HepG2 (cell line): ENCODE results near the gene LDLR. TPM values are rescaled to one million over a fixed set of nuclear protein-coding genes. Genes with fewer than 3 reads are reported as not detected.

Source experiments
- ATAC-seq: fragments of 200-7000 bp; cut with Tn5 transposase; 3 replicates; pipeline ENCODE4 v1.9.1; 2020; ENCODE audit warnings: mild to moderate bottlenecking, moderate library complexity
- BruUV-seq: library from RNA; stranded (reverse); fragments of 400-500 nt; replicated peaks from 2 replicates; lab custom pipeline; 2021; lab: Mats Ljungman, UMichigan
- CTCF ChIA-PET: fragments of 300-600 bp; formaldehyde crosslinking; extraction: SDS; loops from one replicate; lab custom pipeline; 2021; ENCODE audit warnings: low total read pairs, inconsistent platforms, low intra/inter-chr PET ratio; lab: Yijun Ruan, JAX
- POLR2A ChIA-PET: fragments of 350-600 bp; sonication (Branson Sonifier 250); formaldehyde crosslinking; loops from one replicate; lab custom pipeline; 2020; ENCODE audit warnings: antibody characterized with exemption, inconsistent platforms; lab: Yijun Ruan, JAX
- DNase-seq: peaks from one replicate; pipeline ENCODE4 v3.0.0-alpha.2; 2015; ENCODE audit warnings: low spot score
- FAIRE-seq: peaks from 3 replicates; lab custom pipeline; 2011; peaks lifted over from hg19 to GRCh38; lab: Jason Lieb, UNC
- H2AFZ ChIP-seq: one replicate; pipeline ENCODE4 v1.6.1; 2011; ENCODE audit warnings: low read length, inconsistent platforms
- H3K27ac ChIP-seq: fragments of 300-600 bp; 3 replicates; pipeline ENCODE4 v1.8.0; 2011; ENCODE audit warnings: mixed run types, mild to moderate bottlenecking, mixed read lengths, low read length, inconsistent platforms; ENCODE audit not compliant: insufficient read depth; ENCODE audit errors: extremely low read length
- H3K27me3 ChIP-seq, 2 experiments: fragments of 200-600 bp in 1 of 2; 2 replicates in 1 of 2; 3 replicates in 1 of 2; pipeline versions ENCODE4 v1.6.0 to v1.8.0; 2011; ENCODE audit warnings: low read length in 2 of 2, mild to moderate bottlenecking in 2 of 2, moderate library complexity in 2 of 2, inconsistent platforms in 1 of 2; ENCODE audit not compliant: insufficient read depth in 2 of 2, control insufficient read depth in 1 of 2
- H3K36me3 ChIP-seq, 2 experiments: fragments of 200-600 bp in 1 of 2; replicated peaks in 1 of 2; 2 replicates in 1 of 2; 3 replicates in 1 of 2; pipeline versions ENCODE4 v1.5.1 to v1.8.0; 2011; ENCODE audit warnings: low read length in 2 of 2, inconsistent platforms in 1 of 2; ENCODE audit not compliant: insufficient read depth in 2 of 2, control insufficient read depth in 1 of 2
- H3K4me1 ChIP-seq: 2 replicates; pipeline ENCODE4 v1.5.1; 2012; ENCODE audit warnings: low read length, inconsistent platforms; ENCODE audit not compliant: insufficient read depth
- H3K4me2 ChIP-seq: 2 replicates; pipeline ENCODE4 v1.6.0; 2011; ENCODE audit warnings: low read depth, low read length, inconsistent platforms
- H3K4me3 ChIP-seq, 3 experiments: fragments of 200-600 bp in 1 of 3; sonication (generic), shearing (Covaris generic) in 1 of 3; replicated peaks in 1 of 3; 2 replicates each; pipeline ENCODE4 v1.5.1; 2011 to 2016; ENCODE audit warnings: low read length in 3 of 3, inconsistent platforms in 2 of 3, low read depth in 2 of 3, mild to moderate bottlenecking in 2 of 3, control low read depth in 1 of 3, mixed read lengths in 1 of 3; ENCODE audit not compliant: insufficient read depth in 1 of 3
- H3K79me2 ChIP-seq: one replicate; pipeline ENCODE4 v1.6.1; 2011; ENCODE audit warnings: low read length, inconsistent platforms; ENCODE audit not compliant: insufficient read depth
- H3K9ac ChIP-seq: 2 replicates; pipeline ENCODE4 v1.6.0; 2011; ENCODE audit warnings: mild to moderate bottlenecking, low read depth, low read length, inconsistent platforms; ENCODE audit not compliant: insufficient read depth
- H3K9me3 ChIP-seq: 2 replicates; pipeline ENCODE4 v1.5.1; 2012; ENCODE audit warnings: mild to moderate bottlenecking, low read length
- H4K20me1 ChIP-seq: 2 replicates; pipeline ENCODE4 v1.6.0; 2011; ENCODE audit warnings: inconsistent platforms, mild to moderate bottlenecking, low read length, moderate library complexity; ENCODE audit not compliant: insufficient read depth
- AKNA ChIP-seq: sonication (generic); formaldehyde crosslinking; IDR thresholded peaks from 2 replicates; pipeline ENCODE4 v1.4.0; 2020; ENCODE audit warnings: missing genetic modification reagents, borderline replicate concordance
- ARNT2 ChIP-seq: sonication (generic); formaldehyde crosslinking; IDR thresholded peaks from 2 replicates; pipeline ENCODE4 v1.8.0; 2022; ENCODE audit warnings: mild to moderate bottlenecking, low read depth, missing genetic modification reagents, moderate library complexity
- JUN ChIP-seq: sonication (generic); formaldehyde crosslinking; IDR thresholded peaks from 2 replicates; pipeline ENCODE4 v1.4.0; 2020; ENCODE audit warnings: mild to moderate bottlenecking, missing genetic modification reagents
- MAZ ChIP-seq, 2 experiments: sonication (generic) in 1 of 2; formaldehyde crosslinking in 1 of 2; IDR thresholded peaks; 2 replicates each; pipeline versions ENCODE4 v1.5.0 to v1.6.1; 2012 to 2020; ENCODE audit warnings: low read depth in 2 of 2, mild to moderate bottlenecking in 2 of 2, borderline replicate concordance in 1 of 2, improper control_type of control experiment in 1 of 2, low read length in 1 of 2, missing genetic modification reagents in 1 of 2, moderate library complexity in 1 of 2
- POLR2AphosphoS2 ChIP-seq: IDR thresholded peaks from 2 replicates; pipeline ENCODE4 v1.6.1; 2011; ENCODE audit warnings: low read depth, low read length, improper control_type of control experiment
- RBFOX2 ChIP-seq: fragments of 200-400 bp; formaldehyde crosslinking; IDR thresholded peaks from 2 replicates; pipeline ENCODE4 v1.6.1; 2017; ENCODE audit warnings: low read depth, mild to moderate bottlenecking, low read length
- SNAPC4 ChIP-seq: sonication (generic); formaldehyde crosslinking; IDR thresholded peaks from 2 replicates; pipeline ENCODE4 v1.4.0; 2020; ENCODE audit warnings: mild to moderate bottlenecking, missing genetic modification reagents
- ZMYM4 ChIP-seq: sonication (generic); formaldehyde crosslinking; IDR thresholded peaks from 2 replicates; pipeline ENCODE4 v1.8.1; 2023; ENCODE audit warnings: mild to moderate bottlenecking, missing genetic modification reagents
- ZNF570 ChIP-seq: sonication (generic); formaldehyde crosslinking; IDR thresholded peaks from 2 replicates; pipeline ENCODE4 v1.4.0; 2020; ENCODE audit warnings: mild to moderate bottlenecking, missing genetic modification reagents, borderline replicate concordance
- ZNF841 ChIP-seq: sonication (generic); formaldehyde crosslinking; IDR thresholded peaks from 2 replicates; pipeline ENCODE4 v1.8.1; 2023; ENCODE audit warnings: missing genetic modification reagents, borderline replicate concordance
- WGBS: methylation state at CpG from one replicate; pipeline ENCODE4 v1.1.6; 2017; ENCODE audit warnings: low lambda C conversion rate; 5-methylcytosine and 5-hydroxymethylcytosine counted together
- in situ Hi-C: cut with HindIII; loops from 2 replicates; pipeline ENCODE4 v1.10.0; 2017; ENCODE audit warnings: low pct_unique_long_range_greater_than_20kb; ENCODE audit not compliant: extremely low pct_ligation_motif_present
- intact Hi-C: fragments of 100-400 bp; cut with micrococcal nuclease; formaldehyde crosslinking; loops from one replicate; pipeline ENCODE4 v1.10.0; 2022; ENCODE audit not compliant: unreplicated experiment
- polyA plus RNA-seq, 8 experiments: library from polyadenylated mRNA; depleted of rRNA in 3 of 8; stranded (reverse) in 7 of 8; unstranded in 1 of 8; fragments of >200 nt; fragmentation: Illumina TruSeq in 4 of 8; extraction: Trizol in 4 of 8; gene quantifications; 2 replicates each; pipeline versions ENCODE4 v1.2.1 to v1.2.3, GENCODE V29; 2011 to 2016; ENCODE audit warnings: low read depth in 4 of 8, missing spikeins in 1 of 8, mixed read lengths in 1 of 8; ENCODE audit not compliant: insufficient read depth in 1 of 8
- total RNA-seq, 5 experiments: library from RNA; depleted of rRNA; stranded (reverse); fragments of >200 nt; fragmentation: Illumina TruSeq; extraction: Trizol; gene quantifications; 2 replicates each; pipeline ENCODE4 v1.2.3, GENCODE V29; 2016; ENCODE audit warnings: low read depth in 1 of 5

Gene LDLR
- total and polyA plus RNA-seq, 2 of the 13 experiments (the other 11 are each of a cell fraction or from before 2014, with no cell fraction given), result 51.6 to 92.5 TPM

GRCh38 chr19:11165486-11166030, 76.3 kb downstream of the LDLR start:
- H3K79me2 ChIP-seq, result no peaks in the 10 kb centered on the region
- no peak overlapping the region for H3K9ac ChIP-seq
- no peak overlapping the region for H2AFZ ChIP-seq
- no peak overlapping the region for H3K4me2 ChIP-seq
- DNase-seq (no peak), ATAC-seq (no peak), FAIRE-seq (no peak)
- no peaks in the 10 kb centered on the region for H4K20me1 ChIP-seq
- no peak overlapping the region for H3K27ac ChIP-seq
- CTCF ChIA-PET, result no interaction called here
- H3K9me3 ChIP-seq, result no peaks in the 10 kb centered on the region
- no peak overlapping the region for H3K4me3 ChIP-seq
- TF ChIP-seq RBFOX2 (no peak), JUN (CRISPR knock-in tag) (no peak), ARNT2 (CRISPR knock-in tag) (no peak), SNAPC4 (CRISPR knock-in tag) (no peak), ZMYM4 (CRISPR knock-in tag) (no peak), ZNF841 (CRISPR knock-in tag) (no peak), AKNA (CRISPR knock-in tag) (no peak), POLR2AphosphoS2 (no peak), MAZ (IDR thresholded peaks at IDR 0.05; ENCODE audit: borderline replicate concordance, low read depth, low read length) (no peak), MAZ (CRISPR knock-in tag; IDR thresholded peaks at IDR 0.05; ENCODE audit: low read depth) (no peak), ZNF570 (CRISPR knock-in tag) (no peak)
- POLR2A ChIA-PET, result no interaction called here
- in situ Hi-C loops (no loop called here), intact Hi-C loops (no loop called here)
- H3K4me1 ChIP-seq, result no peaks in the 10 kb centered on the region
- 96% methylated on average over 13 of the region's 13 CpGs for WGBS
- H3K27me3 ChIP-seq, result no peaks in the 10 kb centered on the region
- BruUV-seq, result no TSS peak
- 0 out of 5 replicates have a peak, but pooled peaks cover 2 to 7% of the 10 kb centered on the region in 2 experiments for H3K36me3 ChIP-seq
